PC-3 (cell line): Measurements from ENCODE around the gene CLDN16. TPM values are rescaled to one million over a fixed set of nuclear protein-coding genes. Genes with fewer than 3 reads are reported as not detected.
A peak's percentile ranks its signal among the peaks of the same experiment; 100 is the strongest.

Experiments
- ATAC-seq: fragments of 200-7000 bp; cut with Tn5 transposase; 2 replicates; pipeline ENCODE4 v1.9.1; 2020; ENCODE audit warnings: mild to moderate bottlenecking, moderate library complexity
- BruUV-seq: library from RNA; stranded (reverse); fragments of 400-500 nt; replicated peaks from 2 replicates; lab custom pipeline; 2021; lab: Mats Ljungman, UMichigan
- CTCF ChIA-PET: fragments of 300-600 bp; sonication (Branson Sonifier 250); formaldehyde crosslinking; loops from one replicate; lab custom pipeline; 2022; ENCODE audit warnings: antibody characterized with exemption; lab: Charles Lee
- POLR2A ChIA-PET: fragments of 300-600 bp; sonication (Branson Sonifier 250); formaldehyde crosslinking; loops from one replicate; lab custom pipeline; 2022; ENCODE audit warnings: antibody characterized with exemption; ENCODE audit not compliant: unreplicated experiment; lab: Charles Lee
- DNase-seq: peaks from one replicate; pipeline ENCODE4 v3.0.0-alpha.2; 2015
- H2AFZ ChIP-seq: fragments of 300-600 bp; sonication (generic); 2 replicates; pipeline ENCODE4 v1.6.0; 2016; ENCODE audit warnings: antibody characterized with exemption, low read length
- H3F3A ChIP-seq: fragments of 300-600 bp; sonication (generic); one replicate; pipeline ENCODE4 v1.6.0; 2017; ENCODE audit warnings: antibody characterized with exemption, low read length, control low read depth, mild to moderate bottlenecking; ENCODE audit not compliant: unreplicated experiment
- H3K27ac ChIP-seq: fragments of 300-600 bp; sonication (generic); 2 replicates; pipeline ENCODE4 v1.5.1; 2016; ENCODE audit warnings: mild to moderate bottlenecking, low read length
- H3K27me3 ChIP-seq: fragments of 300-600 bp; sonication (generic); 2 replicates; pipeline ENCODE4 v1.6.1; 2016; ENCODE audit warnings: low read length, mixed read lengths
- H3K36me3 ChIP-seq: fragments of 300-600 bp; sonication (generic); 2 replicates; pipeline ENCODE4 v1.6.1; 2016; ENCODE audit warnings: low read depth, mixed run types, low read length, mixed read lengths
- H3K4me1 ChIP-seq: fragments of 300-600 bp; sonication (generic); 2 replicates; pipeline ENCODE4 v1.5.1; 2016; ENCODE audit warnings: low read length; ENCODE audit not compliant: insufficient read depth
- H3K4me2 ChIP-seq: fragments of 300-600 bp; sonication (generic); 2 replicates; pipeline ENCODE4 v1.6.0; 2016; ENCODE audit warnings: low read length
- H3K4me3 ChIP-seq: fragments of 300-600 bp; sonication (generic); 2 replicates; pipeline ENCODE4 v1.5.1; 2016; ENCODE audit warnings: mild to moderate bottlenecking, low read length, mixed read lengths
- H3K79me2 ChIP-seq: fragments of 300-600 bp; sonication (generic); 2 replicates; pipeline ENCODE4 v1.6.1; 2017; ENCODE audit warnings: low read length, mixed read lengths
- H3K9ac ChIP-seq: fragments of 300-600 bp; sonication (generic); 2 replicates; pipeline ENCODE4 v1.6.0; 2016; ENCODE audit warnings: mild to moderate bottlenecking, low read length
- H3K9me2 ChIP-seq: fragments of 300-600 bp; sonication (generic); replicated peaks from 2 replicates; pipeline ENCODE4 v1.6.1; 2016; ENCODE audit warnings: mixed run types, low read length, mixed read lengths
- H3K9me3 ChIP-seq: fragments of 300-600 bp; sonication (generic); 2 replicates; pipeline ENCODE4 v1.6.1; 2016; ENCODE audit warnings: low read length, mixed read lengths
- H4K20me1 ChIP-seq: fragments of 300-600 bp; sonication (generic); 2 replicates; pipeline ENCODE4 v1.6.1; 2016; ENCODE audit warnings: low read length, mixed read lengths
- CTCF ChIP-seq: fragments of 300-600 bp; sonication (generic); conservative IDR thresholded peaks from 2 replicates; pipeline ENCODE4 v1.5.1; 2017; ENCODE audit warnings: antibody characterized with exemption, low read depth, mild to moderate bottlenecking, low read length
- EZH2 ChIP-seq: fragments of 300-600 bp; sonication (generic); IDR thresholded peaks from one replicate; pipeline ENCODE4 v1.6.1; 2017; ENCODE audit warnings: antibody characterized with exemption, mild to moderate bottlenecking, low read length; ENCODE audit not compliant: unreplicated experiment
- EZH2phosphoT487 ChIP-seq: fragments of 300-600 bp; sonication (generic); IDR thresholded peaks from 2 replicates; pipeline ENCODE4 v1.6.1; 2018; ENCODE audit warnings: mild to moderate bottlenecking, antibody characterized with exemption, low read length, borderline replicate concordance
- intact Hi-C: fragments of 100-400 bp; cut with micrococcal nuclease; formaldehyde crosslinking; loops from 2 replicates; pipeline ENCODE4 v1.9.0; 2023
- total RNA-seq: library from RNA; depleted of rRNA; stranded (reverse); fragments of >200 nt; gene quantifications from 2 replicates; pipeline ENCODE4 v1.2.3, GENCODE V29; 2014

The CLDN16 gene
- total RNA-seq, 1 experiment from 2014 or later: not detected

GRCh38 chr3:190455828-190456227 lies 67.9 kb downstream of the CLDN16 start:
- H3K4me1 ChIP-seq: no peaks in the 10 kb centered on the region
- no peaks in the 10 kb centered on the region for H3K79me2 ChIP-seq
- TF ChIP-seq EZH2 (no peak), CTCF (no peak), EZH2phosphoT487 (no peak)
- no peaks in the 10 kb centered on the region for H3K36me3 ChIP-seq
- CTCF ChIA-PET: no interaction called here
- POLR2A ChIA-PET: no interaction called here
- no peak for ATAC-seq
- no peak overlapping the region for H3K4me2 ChIP-seq
- H4K20me1 ChIP-seq: no peaks in the 10 kb centered on the region
- no peaks in the 10 kb centered on the region for H3K27me3 ChIP-seq
- H3K9me3 ChIP-seq: no peaks in the 10 kb centered on the region
- no peaks in the 10 kb centered on the region for H3K9me2 ChIP-seq
- H3F3A ChIP-seq: no peaks in the 10 kb centered on the region
- no peak overlapping the region for H3K4me3 ChIP-seq
- no peak overlapping the region for H3K27ac ChIP-seq
- intact Hi-C loops: no loop called here
- no TSS peak for BruUV-seq
- DNase-seq: no peak
- H3K9ac ChIP-seq: no peak overlapping the region
- no peak overlapping the region for H2AFZ ChIP-seq

GRCh38 chr3:190456770-190457169 lies 68.8 kb downstream of the CLDN16 start:
- intact Hi-C loops: no loop called here
- CTCF ChIA-PET: no interaction called here
- Histone ChIP-seq H3K4me2 (no peak overlapping the region), H3K9me2 (no peaks in the 10 kb centered on the region), H3K36me3 (no peaks in the 10 kb centered on the region), H3K79me2 (no peaks in the 10 kb centered on the region), H3K27ac (no peak overlapping the region), H3K4me1 (no peaks in the 10 kb centered on the region), H3K9ac (no peak overlapping the region), H2AFZ (no peak overlapping the region), H3K27me3 (no peaks in the 10 kb centered on the region), H3F3A (no peaks in the 10 kb centered on the region), H3K9me3 (no peaks in the 10 kb centered on the region), H3K4me3 (no peak overlapping the region), H4K20me1 (no peaks in the 10 kb centered on the region)
- no peak for DNase-seq
- POLR2A ChIA-PET: no interaction called here
- TF ChIP-seq EZH2phosphoT487 (no peak), EZH2 (no peak), CTCF (no peak)
- peak; percentile 24; the same call in 1 of the 2 replicates for ATAC-seq
- BruUV-seq: no TSS peak

GRCh38 chr3:190458040-190458439 lies 70.1 kb downstream of the CLDN16 start:
- DNase-seq (peak; percentile 36), ATAC-seq (peak; percentile 43; the same call in 1 of the 2 replicates)
- BruUV-seq: no TSS peak
- no peaks in the 10 kb centered on the region for H3F3A ChIP-seq
- intact Hi-C loops: no loop called here
- no peak overlapping the region for H3K4me3 ChIP-seq
- H3K4me2 ChIP-seq: no peak overlapping the region
- no peaks in the 10 kb centered on the region for H3K36me3 ChIP-seq
- ChIA-PET CTCF (no interaction called here), POLR2A (no interaction called here)
- H3K79me2 ChIP-seq: no peaks in the 10 kb centered on the region
- no peaks in the 10 kb centered on the region for H3K4me1 ChIP-seq
- H3K9me2 ChIP-seq: no peaks in the 10 kb centered on the region
- no peak for TF ChIP-seq EZH2
- peak; percentile 45; the same call in 1 of the 2 replicates for TF ChIP-seq CTCF
- TF ChIP-seq EZH2phosphoT487: no peak
- no peak overlapping the region for H3K27ac ChIP-seq
- H3K9ac ChIP-seq: no peak overlapping the region
- no peaks in the 10 kb centered on the region for H4K20me1 ChIP-seq
- H2AFZ ChIP-seq: no peak overlapping the region
- H3K27me3 ChIP-seq: no peaks in the 10 kb centered on the region
- no peaks in the 10 kb centered on the region for H3K9me3 ChIP-seq
